Smooth muscle cell (in vitro differentiated cells): ENCODE data around the gene STX16. TPM values are rescaled to one million over a fixed set of nuclear protein-coding genes. Genes with fewer than 3 reads are reported as not detected.

Experiments used
- DNase-seq: peaks from one replicate; lab custom pipeline; 2025; ENCODE audit not compliant: unreplicated experiment; lab: John Stamatoyannopoulos, UW
- H2AFZ ChIP-seq: fragments of 200-600 bp; sonication (generic); 2 replicates; pipeline ENCODE4 v1.6.0; 2016; ENCODE audit warnings: antibody characterized with exemption, low read depth, mild to moderate bottlenecking
- H3F3A ChIP-seq: fragments of 200-600 bp; sonication (generic); 2 replicates; pipeline ENCODE4 v1.6.0; 2017; ENCODE audit warnings: antibody characterized with exemption, low read depth
- H3K27ac ChIP-seq: fragments of 200-600 bp; sonication (generic); 2 replicates; pipeline ENCODE4 v1.5.1; 2016; ENCODE audit warnings: low read depth, mild to moderate bottlenecking
- H3K27me3 ChIP-seq: fragments of 200-600 bp; sonication (generic); 2 replicates; pipeline ENCODE4 v1.6.1; 2016; ENCODE audit warnings: low read depth, mild to moderate bottlenecking
- H3K36me3 ChIP-seq: fragments of 200-600 bp; sonication (generic); 2 replicates; pipeline ENCODE4 v1.5.1; 2016; ENCODE audit warnings: low read depth
- H3K4me1 ChIP-seq: fragments of 200-600 bp; sonication (generic); 2 replicates; pipeline ENCODE4 v1.5.1; 2016; ENCODE audit warnings: low read depth
- H3K4me2 ChIP-seq: fragments of 200-600 bp; sonication (generic); 2 replicates; pipeline ENCODE4 v1.6.0; 2016; ENCODE audit warnings: mild to moderate bottlenecking
- H3K4me3 ChIP-seq: fragments of 200-600 bp; sonication (generic); 2 replicates; pipeline ENCODE4 v1.5.1; 2016; ENCODE audit warnings: mild to moderate bottlenecking
- H3K79me2 ChIP-seq: fragments of 200-600 bp; sonication (generic); 2 replicates; pipeline ENCODE4 v1.6.0; 2016; ENCODE audit warnings: low read depth, mild to moderate bottlenecking
- H3K9ac ChIP-seq: fragments of 200-600 bp; sonication (generic); 2 replicates; pipeline ENCODE4 v1.6.0; 2016; ENCODE audit warnings: low read depth
- H3K9me3 ChIP-seq: fragments of 200-600 bp; sonication (generic); replicated peaks from 2 replicates; pipeline ENCODE4 v1.5.1; 2016; ENCODE audit warnings: low read depth
- H4K20me1 ChIP-seq: fragments of 200-600 bp; sonication (generic); 2 replicates; pipeline ENCODE4 v1.6.0; 2016; ENCODE audit warnings: low read depth
- WGBS: methylation state at CpG from one replicate; pipeline ENCODE4 v1.1.7; 2016; ENCODE audit warnings: low lambda C conversion rate; 5-methylcytosine and 5-hydroxymethylcytosine counted together
- polyA plus RNA-seq: library from polyadenylated mRNA; unstranded; fragments of >200 nt; fragmentation: Nextera tagmentation; extraction: Ambion mirVana; gene quantifications from 2 replicates; pipeline ENCODE4 v1.2.1, GENCODE V29; 2016
- total RNA-seq: library from RNA; depleted of rRNA; stranded (reverse); fragments of >200 nt; gene quantifications from 2 replicates; pipeline ENCODE4 v1.2.3, GENCODE V29; 2014
- TF ChIP-seq, protein P1 (sequence below): fragments of 200-600 bp; sonication (generic); IDR thresholded peaks from 2 replicates; pipeline ENCODE4 v1.5.1; 2017; ENCODE audit warnings: borderline replicate concordance, mild to moderate bottlenecking, antibody characterized with exemption; ENCODE audit not compliant: insufficient read depth, poor library complexity, severe bottlenecking

The STX16 gene
- total and polyA plus RNA-seq, 2 experiments from 2014 or later = 22.5 to 35.8 TPM

DNA sequence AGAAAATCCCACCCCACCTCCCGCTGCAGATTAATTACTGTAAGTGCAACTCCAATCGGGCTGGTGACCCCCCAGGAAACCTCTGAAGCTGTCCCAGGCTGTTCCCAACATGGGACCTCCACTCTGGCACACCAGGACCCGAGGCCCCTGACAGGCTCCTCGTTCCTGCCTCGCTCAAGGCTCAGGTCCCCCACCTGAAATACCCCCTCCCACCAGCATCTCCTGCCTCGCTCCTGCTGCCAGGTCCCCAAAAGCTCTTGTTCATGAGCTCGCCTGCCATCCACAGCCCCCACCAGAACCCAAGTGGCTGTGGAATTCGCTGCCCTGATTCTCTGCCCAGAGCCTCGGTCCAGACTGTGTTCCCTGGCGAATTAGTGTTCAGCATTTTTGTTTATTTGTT lies 67.6 kb downstream of the STX16 start:
- Histone ChIP-seq H3K4me3 (no peak overlapping the region), H3K4me1 (no peaks in the 10 kb centered on the region), H3K79me2 (no peaks in the 10 kb centered on the region), H3K9ac (no peak overlapping the region), H3K27me3 (peaks cover 2% of the 10 kb centered on the region), H3K27ac (no peak overlapping the region), H3F3A (no peaks in the 10 kb centered on the region), H4K20me1 (no peaks in the 10 kb centered on the region), H2AFZ (no peak overlapping the region), H3K9me3 (no peaks in the 10 kb centered on the region), H3K36me3 (no peaks in the 10 kb centered on the region), H3K4me2 (no peak overlapping the region)
- 95% methylated on average over 10 of the region's 10 CpGs for WGBS
- no peak for DNase-seq
- TF ChIP-seq, protein P1, sequence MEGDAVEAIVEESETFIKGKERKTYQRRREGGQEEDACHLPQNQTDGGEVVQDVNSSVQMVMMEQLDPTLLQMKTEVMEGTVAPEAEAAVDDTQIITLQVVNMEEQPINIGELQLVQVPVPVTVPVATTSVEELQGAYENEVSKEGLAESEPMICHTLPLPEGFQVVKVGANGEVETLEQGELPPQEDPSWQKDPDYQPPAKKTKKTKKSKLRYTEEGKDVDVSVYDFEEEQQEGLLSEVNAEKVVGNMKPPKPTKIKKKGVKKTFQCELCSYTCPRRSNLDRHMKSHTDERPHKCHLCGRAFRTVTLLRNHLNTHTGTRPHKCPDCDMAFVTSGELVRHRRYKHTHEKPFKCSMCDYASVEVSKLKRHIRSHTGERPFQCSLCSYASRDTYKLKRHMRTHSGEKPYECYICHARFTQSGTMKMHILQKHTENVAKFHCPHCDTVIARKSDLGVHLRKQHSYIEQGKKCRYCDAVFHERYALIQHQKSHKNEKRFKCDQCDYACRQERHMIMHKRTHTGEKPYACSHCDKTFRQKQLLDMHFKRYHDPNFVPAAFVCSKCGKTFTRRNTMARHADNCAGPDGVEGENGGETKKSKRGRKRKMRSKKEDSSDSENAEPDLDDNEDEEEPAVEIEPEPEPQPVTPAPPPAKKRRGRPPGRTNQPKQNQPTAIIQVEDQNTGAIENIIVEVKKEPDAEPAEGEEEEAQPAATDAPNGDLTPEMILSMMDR = no peak

DNA sequence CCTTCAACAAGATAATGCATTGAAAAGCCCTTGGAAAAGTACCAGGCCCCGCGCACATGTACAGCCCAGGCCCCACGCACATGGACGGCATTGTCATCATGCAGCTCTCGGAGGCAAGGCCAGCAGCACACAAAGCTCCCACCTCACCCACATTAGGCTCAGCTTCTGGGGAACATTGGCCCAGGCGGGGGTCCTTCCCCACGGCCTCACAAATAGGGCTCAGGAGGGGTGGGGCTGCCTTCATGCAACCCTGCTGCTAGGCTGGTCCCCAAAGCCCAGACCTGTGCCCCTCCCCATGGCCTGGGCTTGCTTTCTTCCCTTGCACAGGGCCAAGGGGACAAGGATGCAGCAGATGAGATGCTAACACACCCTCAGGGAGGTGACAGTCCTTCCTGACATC lies 68.2 kb downstream of the STX16 start:
- H3F3A ChIP-seq = no peaks in the 10 kb centered on the region
- no peaks in the 10 kb centered on the region for H3K4me1 ChIP-seq
- H4K20me1 ChIP-seq = no peaks in the 10 kb centered on the region
- H3K36me3 ChIP-seq = no peaks in the 10 kb centered on the region
- H3K79me2 ChIP-seq = no peaks in the 10 kb centered on the region
- no peak for DNase-seq
- H3K4me3 ChIP-seq = no peak overlapping the region
- H2AFZ ChIP-seq = no peak overlapping the region
- H3K9me3 ChIP-seq = no peaks in the 10 kb centered on the region
- peaks cover 2% of the 10 kb centered on the region for H3K27me3 ChIP-seq
- H3K9ac ChIP-seq = no peak overlapping the region
- no peak overlapping the region for H3K27ac ChIP-seq
- 94% methylated on average over 7 of the region's 7 CpGs for WGBS
- H3K4me2 ChIP-seq = no peak overlapping the region
- TF ChIP-seq, protein P1 = no peak

- TF ChIP-seq, protein P1 = no peak
Measured at GRCh38 chr20:58719971-58720371, 68.9 kb downstream of the STX16 start.

GRCh38 chr20:58720890-58721289 lies 69.8 kb downstream of the STX16 start:
- H3K4me1 ChIP-seq = no peaks in the 10 kb centered on the region
- DNase-seq = no peak
- no peak overlapping the region for H3K27ac ChIP-seq
- H3K79me2 ChIP-seq = no peaks in the 10 kb centered on the region
- no peak overlapping the region for H3K4me2 ChIP-seq
- no peaks in the 10 kb centered on the region for H3F3A ChIP-seq
- WGBS = 94% methylated on average over 14 of the region's 14 CpGs
- H4K20me1 ChIP-seq = no peaks in the 10 kb centered on the region
- H3K27me3 ChIP-seq = peaks cover 2% of the 10 kb centered on the region
- H3K36me3 ChIP-seq = no peaks in the 10 kb centered on the region
- H3K9me3 ChIP-seq = no peaks in the 10 kb centered on the region
- no peak overlapping the region for H2AFZ ChIP-seq
- H3K9ac ChIP-seq = no peak overlapping the region
- no peak overlapping the region for H3K4me3 ChIP-seq
- TF ChIP-seq, protein P1 = no peak

More at GRCh38 chr20:58719971-58720371, 68.9 kb downstream of the STX16 start:
- 88% methylated on average over 6 of the region's 6 CpGs for WGBS
- Histone ChIP-seq H3K9ac (no peak overlapping the region), H3K27me3 (peaks cover 2% of the 10 kb centered on the region), H3K4me3 (no peak overlapping the region), H3K27ac (no peak overlapping the region), H2AFZ (no peak overlapping the region), H3K79me2 (no peaks in the 10 kb centered on the region), H3K4me1 (no peaks in the 10 kb centered on the region), H3K36me3 (no peaks in the 10 kb centered on the region), H4K20me1 (no peaks in the 10 kb centered on the region), H3K9me3 (no peaks in the 10 kb centered on the region), H3F3A (no peaks in the 10 kb centered on the region), H3K4me2 (no peak overlapping the region)
- no peak for DNase-seq
